ENCODE results near the gene FPR2.
A peak's percentile ranks its signal among the peaks of the same experiment; 100 is the strongest.
"Not testable (repeated sequence)": the region's sequence is repeated elsewhere in the genome, so short reads cannot be mapped to it uniquely, and the experiment has no call there.

The FPR2 gene

DNA sequence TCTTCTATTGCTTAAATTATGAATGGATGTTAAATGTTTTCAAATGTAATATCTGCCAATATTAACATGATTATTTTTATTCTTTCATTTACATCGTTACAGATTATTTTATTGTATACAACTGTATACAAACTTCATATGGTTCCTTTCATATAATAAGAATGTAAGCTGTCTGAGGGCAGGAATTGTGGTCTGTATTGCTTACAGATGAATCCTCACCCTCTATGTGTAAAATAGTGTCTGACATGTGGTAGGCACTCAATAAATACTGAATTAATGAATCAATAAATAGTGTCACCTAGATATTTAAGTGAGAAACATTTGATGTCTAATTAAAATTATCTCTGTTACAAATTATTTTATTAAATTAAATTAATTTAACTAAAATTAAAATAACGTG lies 41.8 kb downstream of the FPR2 start:
- H3K4me3 ChIP-seq (ENCODE audit: control insufficient read depth, low read depth, low read length) = no peak overlapping the region
- no peak for TF ChIP-seq CTCF (conservative IDR thresholded peaks at IDR 0.05; ENCODE audit: control insufficient read depth, insufficient read depth, low read depth, low read length)
- DNase-seq (ENCODE audit: low read depth) = no peak

- no peak overlapping the region for H3K4me3 ChIP-seq (ENCODE audit: control insufficient read depth, low read depth, low read length)
- DNase-seq (ENCODE audit: low read depth) = no peak
- TF ChIP-seq CTCF (conservative IDR thresholded peaks at IDR 0.05; ENCODE audit: control insufficient read depth, insufficient read depth, low read depth, low read length) = no peak
Observed at GRCh38 chr19:51803519-51803918, 42.5 kb downstream of the FPR2 start.

DNA sequence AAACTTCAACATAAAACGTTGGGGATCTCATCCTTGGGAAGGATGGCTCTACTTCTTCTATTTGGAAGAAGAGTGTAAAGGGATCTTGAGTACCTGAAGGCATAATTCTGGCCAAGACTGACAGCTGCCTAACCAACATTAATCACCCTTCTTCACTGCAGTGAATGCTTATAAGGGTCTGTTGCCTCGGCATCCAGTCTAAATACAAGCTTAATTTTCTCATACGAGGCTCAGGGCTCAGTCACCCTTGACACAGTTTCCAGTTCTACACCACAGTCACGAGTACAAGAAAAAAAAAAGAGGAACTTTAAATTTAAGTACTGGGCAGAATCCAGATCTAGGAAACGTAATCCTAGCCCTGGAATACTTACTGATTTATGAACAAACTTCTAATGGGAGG lies 43.0 kb downstream of the FPR2 start:
- no peak for TF ChIP-seq CTCF (conservative IDR thresholded peaks at IDR 0.05; ENCODE audit: control insufficient read depth, insufficient read depth, low read depth, low read length)
- no peak for DNase-seq (ENCODE audit: low read depth)
- H3K4me3 ChIP-seq (ENCODE audit: control insufficient read depth, low read depth, low read length) = no peak overlapping the region

DNA sequence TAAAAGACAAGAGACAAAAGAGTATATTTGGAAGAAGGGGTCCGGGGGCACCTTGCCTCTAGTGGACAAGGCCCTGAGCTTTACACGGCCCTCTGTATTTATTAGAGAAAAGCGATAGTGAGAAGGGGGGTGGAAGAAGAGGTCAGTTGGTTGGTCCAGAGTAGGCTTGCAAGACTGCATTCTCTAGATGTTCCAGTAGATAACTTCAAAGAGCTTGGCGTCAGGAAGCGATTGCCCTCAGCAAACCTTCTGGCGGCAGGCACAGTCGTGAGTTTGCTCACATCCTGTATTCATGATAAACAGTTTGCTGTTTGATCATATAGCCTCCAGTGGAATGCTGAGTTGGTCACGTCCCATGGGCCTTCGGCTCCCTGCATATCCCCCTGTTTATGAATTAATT lies 43.8 kb downstream of the FPR2 start:
- not testable (repeated sequence) for DNase-seq (ENCODE audit: low read depth)

DNA sequence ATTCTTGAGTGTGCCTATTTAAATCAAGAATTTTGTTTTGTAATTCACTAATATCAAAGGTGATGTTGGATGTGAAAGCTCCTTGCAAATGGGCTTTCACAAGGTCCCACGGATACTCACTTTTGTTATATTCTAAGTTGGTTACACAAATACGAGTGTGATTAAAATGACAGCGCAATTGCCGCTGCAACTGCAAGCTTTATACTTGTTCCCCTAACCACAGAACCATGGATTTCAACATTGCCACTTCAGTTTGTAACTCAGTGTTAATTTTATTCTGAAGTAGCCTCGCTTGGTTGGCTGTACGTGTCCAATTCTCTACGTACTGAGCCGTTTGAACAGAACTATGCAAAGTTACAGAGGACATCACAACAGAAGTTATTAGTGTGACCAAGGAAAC lies 44.4 kb downstream of the FPR2 start:
- DNase-seq (ENCODE audit: low read depth) = not testable (repeated sequence)

More for the DNA sequence above, 43.8 kb downstream of the FPR2 start:
- not testable (repeated sequence) for H3K4me3 ChIP-seq (ENCODE audit: control insufficient read depth, low read depth, low read length)

GRCh38 chr19:51806571-51806970 lies 45.6 kb downstream of the FPR2 start:
- DNase-seq (ENCODE audit: low read depth); H3K4me3 ChIP-seq (ENCODE audit: control insufficient read depth, low read depth, low read length): not testable (repeated sequence)

More for the DNA sequence above, 44.4 kb downstream of the FPR2 start:
- H3K4me3 ChIP-seq (ENCODE audit: control insufficient read depth, low read depth, low read length) = not testable (repeated sequence)

GRCh38 chr19:51807111-51807701 lies 46.2 kb downstream of the FPR2 start:
- peak; percentile 18 for DNase-seq (ENCODE audit: low read depth)
- no peak overlapping the region for H3K4me3 ChIP-seq (ENCODE audit: control insufficient read depth, low read depth, low read length)
- TF ChIP-seq CTCF (conservative IDR thresholded peaks at IDR 0.05; ENCODE audit: control insufficient read depth, insufficient read depth, low read depth, low read length) = no peak

GRCh38 chr19:51807925-51808324 lies 46.9 kb downstream of the FPR2 start:
- no peak for TF ChIP-seq CTCF (conservative IDR thresholded peaks at IDR 0.05; ENCODE audit: control insufficient read depth, insufficient read depth, low read depth, low read length)
- no peak for DNase-seq (ENCODE audit: low read depth)
- no peak overlapping the region for H3K4me3 ChIP-seq (ENCODE audit: control insufficient read depth, low read depth, low read length)

Measured in fibroblast of mammary gland (primary cell).